Breast epithelium (tissue), 4 donors: ENCODE data around the gene CYB561. TPM values are rescaled to one million over a fixed set of nuclear protein-coding genes. Genes with fewer than 3 reads are reported as not detected.

ENCODE experiments used
- DNase-seq, 2 donors: peaks; one replicate each; pipeline ENCODE4 v3.0.0-alpha.2; 2019; ENCODE audit warnings: low spot score in 2 of 2
- H3K27ac ChIP-seq, 2 donors: fragments of 200-600 bp; sonication (generic) in 1 of 2; one replicate each; pipeline ENCODE4 v1.5.1; 2016 to 2019; ENCODE audit warnings: mild to moderate bottlenecking in 1 of 2
- H3K27me3 ChIP-seq, 2 donors: fragments of 200-600 bp; sonication (generic) in 1 of 2; one replicate each; pipeline versions ENCODE4 v1.5.1 to v1.6.0; 2017 to 2019; ENCODE audit warnings: control low read depth in 1 of 2, mild to moderate bottlenecking in 1 of 2
- H3K36me3 ChIP-seq: fragments of 200-600 bp; one replicate; pipeline ENCODE4 v1.5.1; 2019
- H3K4me1 ChIP-seq, 2 donors: fragments of 200-600 bp; sonication (generic); one replicate each; pipeline ENCODE4 v1.5.1; 2016 to 2019; ENCODE audit warnings: control low read depth in 1 of 2
- H3K4me3 ChIP-seq, 3 donors: fragments of 200-600 bp; sonication (generic); 1 replicate in 2 of 3; 2 replicates in 1 of 3; pipeline ENCODE4 v1.5.1; 2016 to 2019; ENCODE audit warnings: mild to moderate bottlenecking in 3 of 3, moderate library complexity in 2 of 3
- H3K9me3 ChIP-seq, 2 donors: fragments of 200-600 bp; sonication (generic) in 1 of 2; one replicate each; pipeline ENCODE4 v1.5.1; 2016 to 2019; ENCODE audit warnings: control low read depth in 1 of 2
- CTCF ChIP-seq, 3 donors: fragments of 450-650 bp; IDR thresholded peaks; one replicate each; pipeline ENCODE4 v1.5.1; 2016 to 2017; ENCODE audit warnings: antibody characterized with exemption in 3 of 3, mild to moderate bottlenecking in 3 of 3, moderate library complexity in 3 of 3
- POLR2A ChIP-seq: fragments of 450-650 bp; IDR thresholded peaks from one replicate; pipeline ENCODE4 v1.6.1; 2016; ENCODE audit warnings: antibody characterized with exemption, mild to moderate bottlenecking, moderate library complexity
- POLR2AphosphoS5 ChIP-seq, 3 donors: sonication (generic); formaldehyde crosslinking; IDR thresholded peaks; one replicate each; pipeline ENCODE4 v1.6.1; 2017; ENCODE audit warnings: antibody characterized with exemption in 3 of 3
- intact Hi-C: fragments of 100-400 bp; cut with DNase I; formaldehyde crosslinking; loops from one replicate; pipeline ENCODE4 v1.15.1; 2023; ENCODE audit warnings: low total_unique reads
- total RNA-seq, 3 donors: library from RNA; depleted of rRNA; stranded (reverse); fragments of >200 nt; gene quantifications; one replicate each; pipeline ENCODE4 v1.1.0, GENCODE V29; 2016

The CYB561 gene
- total RNA-seq, 3 donors from 2014 or later, result 14.6 to 52.4 (median 43.3) TPM

- peaks cover 5 to 8% of the 10 kb centered on the region in 2 donors for H3K4me1 ChIP-seq
- H3K27ac ChIP-seq, result peak overlapping the region in 1 of 2 donors; percentile 66
- no peaks in the 10 kb centered on the region for H3K36me3 ChIP-seq
- no peak for TF ChIP-seq POLR2AphosphoS5 (IDR thresholded peaks at IDR 0.05)
- no peak for TF ChIP-seq POLR2A
- no peak for TF ChIP-seq CTCF (IDR thresholded peaks at IDR 0.05)
- H3K27me3 ChIP-seq, result no peaks in the 10 kb centered on the region
- intact Hi-C loops, result no loop called here
- H3K9me3 ChIP-seq, result no peaks in the 10 kb centered on the region
- no peak overlapping the region for H3K4me3 ChIP-seq
- no peak for DNase-seq
These were observed 6.2 kb upstream of the CYB561 start for GRCh38 chr17:63452046-63452961.

- Histone ChIP-seq H3K36me3 (no peaks in the 10 kb centered on the region), H3K4me3 (no peak overlapping the region), H3K4me1 (peaks cover 9 to 13% of the 10 kb centered on the region in 2 donors), H3K27me3 (no peaks in the 10 kb centered on the region), H3K9me3 (no peaks in the 10 kb centered on the region), H3K27ac (no peak overlapping the region)
- DNase-seq, result no peak
- TF ChIP-seq POLR2A (no peak), POLR2AphosphoS5 (IDR thresholded peaks at IDR 0.05) (no peak), CTCF (IDR thresholded peaks at IDR 0.05) (no peak)
- intact Hi-C loops, result no loop called here
These were observed 5.0 kb upstream of the CYB561 start for GRCh38 chr17:63451150-63451549.

GRCh38 chr17:63450551-63450950 lies 4.4 kb upstream of the CYB561 start:
- H3K27me3 ChIP-seq, result no peaks in the 10 kb centered on the region
- H3K27ac ChIP-seq, result no peak overlapping the region
- H3K36me3 ChIP-seq, result no peaks in the 10 kb centered on the region
- intact Hi-C loops, result no loop called here
- peaks cover 9 to 13% of the 10 kb centered on the region in 2 donors for H3K4me1 ChIP-seq
- TF ChIP-seq POLR2A (no peak), CTCF (IDR thresholded peaks at IDR 0.05) (no peak), POLR2AphosphoS5 (IDR thresholded peaks at IDR 0.05) (no peak)
- H3K4me3 ChIP-seq, result no peak overlapping the region
- DNase-seq, result no peak
- H3K9me3 ChIP-seq, result no peaks in the 10 kb centered on the region

- intact Hi-C loops, result no loop called here
- no peak for TF ChIP-seq POLR2AphosphoS5 (IDR thresholded peaks at IDR 0.05)
- TF ChIP-seq POLR2A, result no peak
- no peak for TF ChIP-seq CTCF (IDR thresholded peaks at IDR 0.05)
- H3K4me1 ChIP-seq, result peaks cover 9 to 21% of the 10 kb centered on the region in 2 donors
- peak overlapping the region; percentile 43 to 98 for H3K27ac ChIP-seq
- H3K27me3 ChIP-seq, result no peaks in the 10 kb centered on the region
- no peaks in the 10 kb centered on the region for H3K36me3 ChIP-seq
- no peak for DNase-seq
- no peak overlapping the region for H3K4me3 ChIP-seq
- H3K9me3 ChIP-seq, result no peaks in the 10 kb centered on the region
These were observed 2.5 kb upstream of the CYB561 start for GRCh38 chr17:63448655-63449054.

GRCh38 chr17:63447471-63448009 lies 1.4 kb upstream of the CYB561 start:
- no peaks in the 10 kb centered on the region for H3K27me3 ChIP-seq
- no peak for DNase-seq
- H3K27ac ChIP-seq, result peak overlapping the region; percentile 97 to 98
- H3K4me3 ChIP-seq, result peak overlapping the region; percentile 58 to 79 (median 73)
- H3K36me3 ChIP-seq, result no peaks in the 10 kb centered on the region
- H3K9me3 ChIP-seq, result no peaks in the 10 kb centered on the region
- TF ChIP-seq CTCF (IDR thresholded peaks at IDR 0.05) (no peak), POLR2A (no peak), POLR2AphosphoS5 (IDR thresholded peaks at IDR 0.05) (peak in 1 of 3 donors; percentile 37)
- intact Hi-C loops, result no loop called here
- peaks cover 9 to 21% of the 10 kb centered on the region in 2 donors for H3K4me1 ChIP-seq
